IMR-90 (cell line): ENCODE data around the gene ALKBH3. TPM values are rescaled to one million over a fixed set of nuclear protein-coding genes. Genes with fewer than 3 reads are reported as not detected.

Experiments used
- ATAC-seq: fragments of 200-7000 bp; cut with Tn5 transposase; 2 replicates; pipeline ENCODE4 v1.9.1; 2020; ENCODE audit warnings: low read depth, mild to moderate bottlenecking, moderate library complexity
- BruUV-seq: library from RNA; stranded (reverse); fragments of 400-500 nt; replicated peaks from 2 replicates; lab custom pipeline; 2021; lab: Mats Ljungman, UMichigan
- CTCF ChIA-PET: fragments of 300-600 bp; formaldehyde crosslinking; extraction: SDS; loops from one replicate; lab custom pipeline; 2021; ENCODE audit warnings: antibody characterized with exemption; lab: Yijun Ruan, JAX
- POLR2A ChIA-PET: fragments of 300-600 bp; sonication (Branson Sonifier 250); formaldehyde crosslinking; loops from one replicate; lab custom pipeline; 2022; ENCODE audit warnings: antibody characterized with exemption; ENCODE audit not compliant: unreplicated experiment; lab: Charles Lee
- DNase-seq: peaks from one replicate; pipeline ENCODE4 v3.0.0; 2013
- H2AFZ ChIP-seq: replicated peaks from 2 replicates; pipeline ENCODE3; 2013; ENCODE audit warnings: low read length, mild to moderate bottlenecking; ENCODE audit not compliant: poor library complexity
- H2AK5ac ChIP-seq: 2 replicates; pipeline ENCODE4 v1.6.1; 2013; ENCODE audit warnings: low read depth, low read length, inconsistent platforms
- H2AK9ac ChIP-seq: replicated peaks from 2 replicates; pipeline ENCODE3; 2013; ENCODE audit warnings: mild to moderate bottlenecking, low read depth, low read length, moderate library complexity; ENCODE audit not compliant: poor library complexity
- H2BK120ac ChIP-seq: 2 replicates; pipeline ENCODE4 v1.6.1; 2013; ENCODE audit warnings: low read depth, low read length, inconsistent platforms
- H2BK15ac ChIP-seq: 3 replicates; pipeline ENCODE4 v1.6.1; 2013; ENCODE audit warnings: low read depth, low read length, inconsistent platforms
- H2BK20ac ChIP-seq: 2 replicates; pipeline ENCODE4 v1.6.1; 2013; ENCODE audit warnings: low read depth, mild to moderate bottlenecking, inconsistent platforms, low read length, moderate library complexity
- H2BK5ac ChIP-seq: 2 replicates; pipeline ENCODE4 v1.6.1; 2013; ENCODE audit warnings: mild to moderate bottlenecking, low read depth, low read length, inconsistent platforms; ENCODE audit not compliant: poor library complexity, severe bottlenecking
- H3K14ac ChIP-seq: replicated peaks from 2 replicates; pipeline ENCODE4 v1.6.1; 2013; ENCODE audit warnings: low read depth, low read length, inconsistent platforms
- H3K18ac ChIP-seq: 2 replicates; pipeline ENCODE4 v1.6.1; 2013; ENCODE audit warnings: low read depth, low read length, control low read depth
- H3K23ac ChIP-seq: 2 replicates; pipeline ENCODE4 v1.6.1; 2013; ENCODE audit warnings: low read depth, low read length, inconsistent platforms
- H3K27ac ChIP-seq: 2 replicates; pipeline ENCODE4 v1.5.1; 2013; ENCODE audit warnings: mild to moderate bottlenecking, control low read depth, low read length; ENCODE audit not compliant: insufficient read depth
- H3K27me3 ChIP-seq: 2 replicates; pipeline ENCODE4 v1.6.1; 2013; ENCODE audit warnings: low read length; ENCODE audit not compliant: control insufficient read depth, insufficient read depth
- H3K36me3 ChIP-seq: 2 replicates; pipeline ENCODE4 v1.6.1; 2013; ENCODE audit warnings: low read length, mixed read lengths; ENCODE audit not compliant: control insufficient read depth, insufficient read depth
- H3K4ac ChIP-seq: 2 replicates; pipeline ENCODE4 v1.6.1; 2013; ENCODE audit warnings: low read depth, low read length, inconsistent platforms
- H3K4me1 ChIP-seq: 2 replicates; pipeline ENCODE4 v1.6.1; 2013; ENCODE audit warnings: low read length, mixed read lengths; ENCODE audit not compliant: control insufficient read depth, insufficient read depth
- H3K4me2 ChIP-seq: 2 replicates; pipeline ENCODE4 v1.6.1; 2013; ENCODE audit warnings: low read depth, mild to moderate bottlenecking, control low read depth, low read length, moderate library complexity
- H3K4me3 ChIP-seq: 2 replicates; pipeline ENCODE4 v1.5.1; 2013; ENCODE audit warnings: low read depth, mild to moderate bottlenecking, control low read depth, low read length, moderate library complexity; ENCODE audit not compliant: insufficient read depth
- H3K56ac ChIP-seq: 2 replicates; pipeline ENCODE4 v1.6.1; 2013; ENCODE audit warnings: low read length, inconsistent platforms; ENCODE audit not compliant: insufficient read depth; ENCODE audit errors: extremely low read depth
- H3K79me1 ChIP-seq, 2 experiments: 2 replicates each; pipeline ENCODE4 v1.6.1; 2013; ENCODE audit warnings: low read length in 2 of 2, inconsistent platforms in 1 of 2, low read depth in 1 of 2
- H3K9ac ChIP-seq: 2 replicates; pipeline ENCODE4 v1.6.1; 2013; ENCODE audit warnings: low read depth, low read length, control low read depth
- H3K9me1 ChIP-seq: 2 replicates; pipeline ENCODE4 v1.6.1; 2013; ENCODE audit warnings: low read length, inconsistent platforms; ENCODE audit not compliant: insufficient read depth
- H3K9me3 ChIP-seq: 2 replicates; pipeline ENCODE4 v1.6.1; 2013; ENCODE audit warnings: low read length; ENCODE audit not compliant: control insufficient read depth, insufficient read depth
- H4K20me1 ChIP-seq: 2 replicates; pipeline ENCODE4 v1.6.1; 2013; ENCODE audit warnings: low read length, inconsistent platforms; ENCODE audit not compliant: insufficient read depth
- H4K5ac ChIP-seq: 2 replicates; pipeline ENCODE4 v1.6.1; 2013; ENCODE audit warnings: mild to moderate bottlenecking, low read depth, low read length, control low read depth
- H4K8ac ChIP-seq, 2 experiments: 2 replicates each; pipeline ENCODE4 v1.6.1; 2013; ENCODE audit warnings: low read depth in 2 of 2, low read length in 2 of 2, control low read depth in 1 of 2, inconsistent platforms in 1 of 2
- H4K91ac ChIP-seq: 2 replicates; pipeline ENCODE4 v1.6.1; 2013; ENCODE audit warnings: low read depth, low read length, inconsistent platforms; ENCODE audit not compliant: insufficient read depth
- CTCF ChIP-seq: conservative IDR thresholded peaks from 2 replicates; pipeline ENCODE4 v1.5.1; 2012; ENCODE audit warnings: mild to moderate bottlenecking, low read depth, low read length, improper control_type of control experiment
- RCOR1 ChIP-seq: IDR thresholded peaks from 2 replicates; pipeline ENCODE4 v1.6.1; 2012; ENCODE audit warnings: mild to moderate bottlenecking, low read length, improper control_type of control experiment; ENCODE audit not compliant: insufficient replicate concordance
- WGBS, 2 experiments: methylation state at CpG; one replicate each; pipeline versions ENCODE4 v1.1.5 to v1.1.7; 2013; ENCODE audit warnings: missing lambda C conversion rate in 2 of 2; ENCODE audit not compliant: insufficient read length in 1 of 2; ENCODE audit errors: extremely low coverage in 2 of 2; 5-methylcytosine and 5-hydroxymethylcytosine counted together
- dilution Hi-C: fragments of 300-500 bp; cut with HindIII; formaldehyde crosslinking; loops from one replicate; pipeline ENCODE4 v1.14.3; 2018; ENCODE audit warnings: low sequenced_read_pairs; ENCODE audit not compliant: unreplicated experiment
- in situ Hi-C: fragments of 300-500 bp; cut with MboI; formaldehyde crosslinking; loops from 3 replicates; pipeline ENCODE4 v1.14.3; 2019; ENCODE audit warnings: low sequenced_read_pairs, inconsistent platforms, mixed read lengths
- intact Hi-C: fragments of 100-400 bp; cut with micrococcal nuclease; formaldehyde crosslinking; loops from 2 replicates; pipeline ENCODE4 v1.10.0; 2022
- polyA plus RNA-seq, 3 experiments: library from polyadenylated mRNA; depleted of rRNA; stranded (reverse); fragments of >200 nt; gene quantifications; 2 replicates each; pipeline ENCODE4 v1.2.3, GENCODE V29; 2012; ENCODE audit warnings: low replicate concordance in 1 of 3
- total RNA-seq: library from RNA; depleted of rRNA; stranded (reverse); fragments of >200 nt; gene quantifications from 2 replicates; pipeline ENCODE4 v1.2.3, GENCODE V29; 2012

ALKBH3 gene
- total and polyA plus RNA-seq, 2 of the 4 experiments (the other 2 are of a cell fraction) = 27.7 to 62.9 TPM

DNA sequence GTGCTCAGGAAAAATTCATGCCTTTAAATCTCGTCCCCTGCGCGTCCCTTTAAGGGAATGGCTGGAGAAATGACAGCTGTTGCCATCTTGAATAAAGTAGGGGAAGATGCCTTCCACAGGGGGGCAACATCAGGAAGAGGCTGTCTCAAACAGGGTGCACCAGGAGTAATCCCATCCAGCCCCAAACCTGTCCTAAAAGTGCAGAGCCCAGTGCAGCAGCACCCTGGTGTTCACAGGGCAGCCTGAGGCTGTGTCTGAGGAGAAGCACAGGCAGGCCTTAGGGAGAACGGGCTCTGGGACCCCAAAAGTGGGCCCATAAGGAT, 51.0 kb downstream of the ALKBH3 start:
- TF ChIP-seq RCOR1 = no peak
- TF ChIP-seq CTCF = 0 out of 2 replicates have a peak, but pooled peaks have one; percentile 13
- Histone ChIP-seq H3K14ac (no peak overlapping the region), H4K20me1 (no peaks in the 10 kb centered on the region), H2AFZ (no peak overlapping the region), H3K23ac (no peak overlapping the region), H3K18ac (no peak overlapping the region), H2BK15ac (no peak overlapping the region), H3K79me1 (no peaks in the 10 kb centered on the region), H4K8ac (no peak overlapping the region), H4K5ac (no peak overlapping the region), H3K9me1 (0 out of 2 replicates have a peak, but pooled peaks cover 3% of the 10 kb centered on the region), H3K27me3 (peaks cover 8% of the 10 kb centered on the region; the same call in 1 of the 2 replicates), H3K4me1 (peaks cover 14% of the 10 kb centered on the region), H2BK120ac (no peak overlapping the region), H3K36me3 (no peaks in the 10 kb centered on the region), H2AK9ac (no peak overlapping the region), H3K4me3 (no peak overlapping the region), H3K56ac (no peak overlapping the region), H3K9me3 (no peaks in the 10 kb centered on the region), H3K4ac (no peak overlapping the region), H3K9ac (no peak overlapping the region), H2AK5ac (no peak overlapping the region), H3K27ac (no peak overlapping the region), H2BK20ac (no peak overlapping the region), H3K4me2 (no peak overlapping the region), H4K91ac (no peak overlapping the region), H2BK5ac (no peak overlapping the region)
- CTCF ChIA-PET = no interaction called here
- BruUV-seq = no TSS peak
- intact Hi-C loops (no loop called here), dilution Hi-C loops (no loop called here), in situ Hi-C loops (no loop called here)
- DNase-seq (no peak), ATAC-seq (no peak)
- POLR2A ChIA-PET = no interaction called here
- no CpG with 5 or more reads among the region's 4 CpGs for WGBS, 2 experiments
